C4-2B (cell line): ENCODE measurements around the gene WNT4.

Source experiments
- H3K27ac ChIP-seq: fragments of 450-650 bp; 2 replicates; pipeline ENCODE4 v1.5.1; 2017
- ZFX ChIP-seq: fragments of 450-650 bp; IDR thresholded peaks from 2 replicates; pipeline ENCODE4 v1.6.1; 2017
- TF ChIP-seq, protein P1 (sequence below): fragments of 450-650 bp; conservative IDR thresholded peaks from 2 replicates; pipeline ENCODE4 v1.5.1; 2017; ENCODE audit warnings: mild to moderate bottlenecking

Gene WNT4

DNA sequence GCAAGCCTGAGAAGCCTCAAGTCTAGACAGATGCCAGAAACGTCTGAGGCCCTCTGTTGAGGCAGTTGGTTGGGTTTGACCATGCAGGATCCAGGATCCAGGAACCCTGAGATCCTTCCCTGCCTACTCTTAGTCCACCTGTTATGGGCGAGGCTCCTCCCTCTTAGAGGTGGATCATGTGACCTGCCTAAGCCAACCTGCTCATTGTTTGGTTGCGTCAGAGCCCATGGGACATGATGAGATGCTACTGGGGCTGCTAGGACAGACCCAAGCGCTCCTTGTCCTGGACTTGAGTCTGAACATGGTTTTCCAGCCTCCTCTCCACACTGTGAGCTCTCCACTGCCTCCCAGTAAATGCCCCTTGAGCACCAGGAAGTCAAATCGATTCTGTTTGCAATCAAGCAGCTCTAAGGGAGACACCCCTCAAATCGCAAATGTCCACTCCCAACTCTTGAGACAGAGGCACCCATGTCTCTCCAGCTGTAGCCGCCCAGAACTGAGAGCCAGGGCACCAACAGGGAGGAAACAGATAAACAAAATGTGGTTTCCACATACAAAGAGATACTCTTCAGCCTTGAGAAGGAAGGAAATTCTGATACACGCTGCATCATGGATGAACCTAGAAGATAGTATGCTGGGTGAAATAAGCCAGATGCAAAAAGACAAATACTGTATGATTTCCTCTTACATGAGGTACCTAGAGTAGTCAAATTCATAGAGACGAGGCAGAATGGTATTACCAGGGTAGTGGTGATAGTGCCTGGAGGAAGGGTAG, 31.7 kb upstream of the WNT4 start:
- no peak overlapping the region for H3K27ac ChIP-seq
- no peak for TF ChIP-seq ZFX
- TF ChIP-seq, protein P1, sequence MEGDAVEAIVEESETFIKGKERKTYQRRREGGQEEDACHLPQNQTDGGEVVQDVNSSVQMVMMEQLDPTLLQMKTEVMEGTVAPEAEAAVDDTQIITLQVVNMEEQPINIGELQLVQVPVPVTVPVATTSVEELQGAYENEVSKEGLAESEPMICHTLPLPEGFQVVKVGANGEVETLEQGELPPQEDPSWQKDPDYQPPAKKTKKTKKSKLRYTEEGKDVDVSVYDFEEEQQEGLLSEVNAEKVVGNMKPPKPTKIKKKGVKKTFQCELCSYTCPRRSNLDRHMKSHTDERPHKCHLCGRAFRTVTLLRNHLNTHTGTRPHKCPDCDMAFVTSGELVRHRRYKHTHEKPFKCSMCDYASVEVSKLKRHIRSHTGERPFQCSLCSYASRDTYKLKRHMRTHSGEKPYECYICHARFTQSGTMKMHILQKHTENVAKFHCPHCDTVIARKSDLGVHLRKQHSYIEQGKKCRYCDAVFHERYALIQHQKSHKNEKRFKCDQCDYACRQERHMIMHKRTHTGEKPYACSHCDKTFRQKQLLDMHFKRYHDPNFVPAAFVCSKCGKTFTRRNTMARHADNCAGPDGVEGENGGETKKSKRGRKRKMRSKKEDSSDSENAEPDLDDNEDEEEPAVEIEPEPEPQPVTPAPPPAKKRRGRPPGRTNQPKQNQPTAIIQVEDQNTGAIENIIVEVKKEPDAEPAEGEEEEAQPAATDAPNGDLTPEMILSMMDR, result no peak

DNA sequence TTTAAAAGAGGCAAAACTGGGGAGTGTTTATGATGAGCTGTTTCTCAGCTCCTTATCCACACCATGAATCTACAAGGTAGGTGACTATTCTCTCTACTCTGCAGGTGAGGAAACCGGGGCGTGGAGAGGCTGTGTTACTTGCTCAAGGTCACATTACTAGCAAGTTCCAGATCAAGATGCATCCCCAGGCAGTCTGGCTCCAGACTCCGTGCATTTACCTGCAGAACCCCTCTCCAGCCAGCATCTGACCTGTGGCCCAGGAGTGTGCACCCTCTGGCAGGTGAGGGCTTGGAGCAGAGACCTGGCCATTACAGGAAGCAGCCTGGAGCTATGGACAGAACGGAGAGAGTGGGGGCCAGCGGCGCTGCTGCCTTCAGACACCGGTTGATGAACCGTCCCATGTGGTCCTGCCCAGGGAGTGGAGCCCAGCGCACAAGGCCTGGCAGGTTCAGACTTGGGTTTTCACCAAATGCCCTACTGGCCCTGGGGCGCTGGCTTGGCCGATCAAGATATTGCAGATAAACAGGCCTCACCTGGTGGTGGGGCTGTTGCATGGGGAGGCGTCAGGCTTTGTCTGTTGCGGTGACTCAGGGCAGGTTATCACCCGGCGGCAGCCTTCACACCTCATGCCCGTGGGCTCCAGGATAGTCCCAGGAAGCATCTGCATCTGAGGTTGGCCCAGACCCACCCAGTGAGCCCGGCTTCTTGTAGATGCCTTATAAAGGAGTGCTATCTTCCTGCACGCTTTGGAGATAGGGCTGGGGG, 29.2 kb upstream of the WNT4 start:
- H3K27ac ChIP-seq, result no peak overlapping the region
- no peak for TF ChIP-seq ZFX
- TF ChIP-seq, protein P1, result no peak

GRCh38 chr1:22169816-22170215, 26.9 kb upstream of the WNT4 start:
- H3K27ac ChIP-seq, result no peak overlapping the region
- TF ChIP-seq, protein P1, result no peak
- TF ChIP-seq ZFX, result no peak

- H3K27ac ChIP-seq, result no peak overlapping the region
- TF ChIP-seq ZFX, result no peak
- TF ChIP-seq, protein P1, result no peak
These were observed 25.6 kb upstream of the WNT4 start for GRCh38 chr1:22168412-22168973.

- TF ChIP-seq, protein P1, result no peak
- TF ChIP-seq ZFX, result no peak
- H3K27ac ChIP-seq, result no peak overlapping the region
These were observed 23.5 kb upstream of the WNT4 start for GRCh38 chr1:22166439-22166838.

DNA sequence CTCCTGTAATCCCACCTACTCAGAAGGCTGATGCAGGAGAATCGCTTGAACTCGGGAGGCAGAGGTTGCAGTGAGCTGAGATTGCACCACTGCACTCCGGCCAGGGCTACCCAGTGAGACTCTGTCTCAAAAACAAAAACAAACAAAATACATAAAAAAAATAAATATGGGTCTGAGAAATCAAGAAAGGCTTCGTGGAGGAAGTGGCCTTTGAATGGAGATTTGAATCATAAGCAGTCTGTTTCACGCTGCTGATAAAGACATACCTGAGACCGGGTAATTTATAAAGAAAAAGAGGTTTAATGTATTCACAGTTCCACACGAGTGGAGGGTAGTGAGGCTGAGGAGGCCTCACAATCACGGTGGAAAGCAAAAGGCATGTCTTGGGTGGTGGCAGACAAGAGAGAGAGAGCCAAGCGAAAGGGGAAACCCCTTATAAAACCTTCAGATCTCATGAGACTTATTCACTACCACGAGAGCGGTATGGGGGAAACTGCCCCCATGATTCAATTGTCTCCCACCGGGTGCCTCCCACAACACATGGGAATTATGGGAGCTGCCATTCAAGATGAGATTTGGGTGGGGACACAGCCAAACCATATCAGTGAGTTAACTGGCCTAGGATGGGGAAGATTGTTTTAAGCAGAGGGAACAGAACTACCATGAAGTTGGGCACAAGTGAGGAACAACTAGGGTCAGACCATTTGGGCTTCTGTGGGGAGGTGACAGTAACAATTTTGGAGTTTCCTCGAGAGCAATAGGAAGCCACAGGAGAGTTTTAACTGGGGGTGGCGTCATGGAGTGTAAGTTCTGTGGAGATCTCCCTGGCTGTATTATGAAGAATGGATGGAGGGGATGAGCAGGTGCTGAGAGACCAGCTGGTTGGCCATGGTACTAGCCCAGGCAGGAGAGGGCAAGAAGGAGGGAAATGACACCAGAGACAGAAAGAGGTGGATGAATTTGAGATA, 22.2 kb upstream of the WNT4 start:
- no peak overlapping the region for H3K27ac ChIP-seq
- TF ChIP-seq, protein P1, result no peak
- TF ChIP-seq ZFX, result no peak
